Epidermal melanocyte (primary cell): ENCODE measurements around the gene GSTM2.

Source experiments
- DNase-seq: peaks from one replicate; pipeline ENCODE4 v3.0.0; 2011; ENCODE audit warnings: low spot score; ENCODE audit not compliant: insufficient read length

GSTM2 gene

GRCh38 chr1:109629372-109630030 is 38.4 kb upstream of the GSTM2 start:
- no peak for DNase-seq

DNA sequence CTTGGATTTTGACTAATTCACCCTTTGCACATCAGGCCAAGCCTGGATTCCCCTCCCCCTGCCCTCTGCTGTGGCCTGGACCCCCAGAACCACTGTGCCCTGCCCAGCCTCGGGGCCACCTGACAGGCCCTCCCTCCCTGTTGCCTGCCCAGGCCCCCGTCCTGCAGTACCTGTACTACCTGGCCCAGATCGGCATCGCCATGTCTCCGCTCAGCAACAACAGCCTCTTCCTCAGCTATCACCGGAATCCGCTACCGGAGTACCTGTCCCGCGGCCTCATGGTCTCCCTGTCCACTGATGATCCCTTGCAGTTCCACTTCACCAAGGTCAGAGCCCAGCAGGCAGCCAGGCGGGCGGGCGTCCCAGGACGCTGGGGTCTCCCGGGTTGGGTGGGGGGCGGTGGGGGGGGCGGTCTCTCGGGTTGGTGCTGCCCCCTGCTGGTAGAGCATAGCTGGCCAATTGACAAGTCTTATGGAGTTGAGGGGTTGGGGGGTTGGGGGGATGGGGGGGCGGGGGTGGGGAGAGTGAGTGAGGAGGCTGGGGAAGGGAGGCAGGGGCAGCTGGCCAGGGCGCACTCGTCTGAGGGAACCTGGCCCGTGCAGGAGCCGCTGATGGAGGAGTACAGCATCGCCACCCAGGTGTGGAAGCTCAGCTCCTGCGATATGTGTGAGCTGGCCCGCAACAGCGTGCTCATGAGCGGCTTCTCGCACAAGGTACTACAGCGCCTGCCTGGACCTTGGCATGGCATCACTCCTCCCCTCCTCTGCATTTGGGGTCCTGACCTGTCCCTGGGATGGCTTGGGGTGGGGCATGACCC is 37.6 kb upstream of the GSTM2 start:
- no peak for DNase-seq

DNA sequence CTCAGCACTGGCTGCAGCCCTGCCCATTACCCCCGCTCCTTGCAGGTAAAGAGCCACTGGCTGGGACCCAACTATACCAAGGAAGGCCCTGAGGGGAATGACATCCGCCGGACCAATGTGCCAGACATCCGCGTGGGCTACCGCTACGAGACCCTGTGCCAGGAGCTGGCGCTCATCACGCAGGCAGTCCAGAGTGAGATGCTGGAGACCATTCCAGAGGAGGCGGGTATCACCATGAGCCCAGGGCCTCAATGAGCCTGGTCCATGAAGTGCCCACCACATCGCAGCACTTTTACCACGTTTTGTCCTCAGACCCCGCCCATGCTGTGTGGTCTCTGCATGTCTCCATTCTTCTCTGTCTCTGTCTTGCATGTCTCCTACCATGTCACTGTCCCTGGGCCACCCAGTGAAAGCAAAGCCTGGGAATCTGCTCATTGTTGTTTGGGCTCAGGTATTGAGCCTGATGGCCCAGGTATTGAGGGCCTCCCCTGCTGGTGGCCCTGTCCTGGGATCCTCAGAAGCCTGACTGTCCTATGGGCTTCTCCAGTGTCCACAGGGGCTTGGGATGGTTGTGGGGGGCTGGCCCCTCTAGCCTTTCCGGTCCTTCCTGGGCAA is 36.9 kb upstream of the GSTM2 start:
- DNase-seq = no peak

GRCh38 chr1:109631513-109632505 is 36.0 kb upstream of the GSTM2 start:
- no peak for DNase-seq

- DNase-seq = no peak
Measured at GRCh38 chr1:109632671-109633346, 35.0 kb upstream of the GSTM2 start.

DNA sequence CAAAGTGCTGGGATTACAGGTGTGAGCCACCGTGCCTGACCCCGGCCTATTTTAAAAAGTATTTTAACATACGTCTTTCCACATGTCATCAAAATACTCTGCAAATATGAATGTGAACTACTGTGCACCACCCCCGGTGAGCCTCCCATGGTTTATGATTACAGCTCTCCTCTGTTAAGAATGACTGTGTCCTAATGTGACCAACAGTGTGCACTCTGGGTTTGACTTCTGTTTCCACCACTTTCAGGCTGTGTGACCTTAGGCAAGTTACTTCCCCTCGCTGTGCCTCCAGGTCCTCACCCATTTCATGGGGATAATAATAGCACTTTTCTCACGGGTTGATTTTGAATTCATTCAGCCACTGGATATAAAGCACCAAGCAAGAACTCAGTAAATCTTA is 33.6 kb upstream of the GSTM2 start:
- no peak for DNase-seq

- DNase-seq = no peak
Measured at GRCh38 chr1:109634771-109635750, 32.8 kb upstream of the GSTM2 start.

DNA sequence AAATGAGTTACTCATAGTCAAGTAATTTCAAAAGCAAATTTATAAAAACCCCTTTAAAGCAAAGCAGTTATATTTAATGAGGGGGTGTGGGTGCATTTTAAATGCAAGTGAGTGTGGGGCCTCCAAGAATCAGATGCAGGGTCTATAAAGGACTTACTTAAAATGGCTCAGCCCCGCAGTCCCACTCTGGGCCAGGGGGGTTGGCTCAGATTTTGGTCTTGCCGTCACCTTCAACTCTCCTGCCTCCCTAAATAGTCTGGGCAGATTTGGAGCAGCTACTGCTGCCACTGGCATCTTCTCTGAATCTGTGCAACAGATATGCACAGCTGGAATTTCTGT is 32.0 kb upstream of the GSTM2 start:
- DNase-seq = no peak

DNA sequence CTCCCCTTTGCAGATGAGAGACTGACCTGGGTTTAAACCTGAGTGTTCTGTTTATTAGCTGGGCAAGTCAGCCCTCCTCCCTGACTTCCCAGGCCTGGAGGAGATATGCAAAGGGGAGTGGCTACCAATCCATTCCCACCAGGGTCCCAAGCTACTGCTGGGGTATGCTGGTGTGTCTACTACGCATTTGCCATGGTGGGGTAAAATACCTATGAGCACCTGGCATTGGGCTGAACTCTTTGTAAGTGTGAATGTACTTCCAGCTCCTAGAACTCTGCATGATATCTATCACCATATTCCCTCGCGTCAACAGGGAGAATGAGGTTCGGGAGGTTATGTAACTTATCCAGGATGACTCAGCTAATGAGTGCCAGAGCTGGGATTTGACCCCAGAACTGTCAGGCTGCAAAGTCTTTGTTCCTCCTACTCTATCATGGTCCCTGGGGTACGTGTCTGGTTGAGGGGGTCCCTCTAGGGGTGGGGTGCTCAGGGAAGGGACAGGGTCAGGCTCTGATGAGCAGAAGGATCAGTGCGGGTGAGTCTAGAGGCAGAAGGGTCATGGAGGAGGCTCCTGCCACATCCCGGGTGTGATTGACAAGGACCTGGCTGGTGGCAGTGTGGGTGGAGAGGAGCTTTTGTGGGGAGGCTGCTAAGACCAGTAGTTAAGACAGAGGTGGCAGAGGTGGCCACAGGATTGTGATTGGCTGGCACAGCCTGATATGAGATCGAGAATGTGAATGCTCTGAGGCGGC is 31.5 kb upstream of the GSTM2 start:
- DNase-seq = no peak

GRCh38 chr1:109637446-109637845 is 30.4 kb upstream of the GSTM2 start:
- DNase-seq = no peak

DNA sequence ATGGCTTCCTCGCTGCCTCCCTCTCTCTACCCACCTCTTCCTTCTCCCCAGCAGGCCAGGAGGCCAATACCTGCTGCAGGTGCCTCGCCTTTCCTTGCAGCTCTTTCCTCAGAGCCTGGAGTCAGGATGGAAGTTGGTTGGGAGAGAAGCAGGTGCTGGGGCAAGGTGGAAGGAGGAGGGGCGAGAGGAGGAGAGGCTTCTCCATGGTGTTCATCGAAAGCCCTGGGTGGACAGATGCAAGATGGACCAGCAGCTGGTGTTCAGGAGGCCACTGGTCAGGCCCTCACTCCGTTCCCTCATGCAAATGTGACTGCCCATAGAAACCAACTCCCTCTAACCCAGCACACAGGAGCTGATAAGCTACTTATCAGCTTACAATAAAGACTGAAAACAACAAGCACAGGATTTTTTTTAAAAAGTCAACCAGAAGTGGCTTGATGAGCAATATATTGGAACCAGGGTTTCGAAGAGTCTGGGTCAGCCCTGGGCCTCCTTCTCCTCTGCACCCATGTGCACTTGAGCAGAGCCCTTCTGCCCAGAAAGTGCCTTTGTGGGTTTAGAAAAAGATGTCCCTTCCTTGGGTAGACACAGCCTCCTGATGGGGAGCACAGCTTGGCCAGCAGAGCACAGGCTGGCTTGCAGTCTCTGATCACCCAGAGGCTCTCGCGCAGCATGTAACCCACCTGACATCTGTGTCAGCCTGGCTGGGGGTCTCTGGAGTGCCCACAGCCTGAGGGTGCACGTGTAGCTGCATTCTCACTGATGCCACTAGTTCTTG is 28.6 kb upstream of the GSTM2 start:
- no peak for DNase-seq

DNA sequence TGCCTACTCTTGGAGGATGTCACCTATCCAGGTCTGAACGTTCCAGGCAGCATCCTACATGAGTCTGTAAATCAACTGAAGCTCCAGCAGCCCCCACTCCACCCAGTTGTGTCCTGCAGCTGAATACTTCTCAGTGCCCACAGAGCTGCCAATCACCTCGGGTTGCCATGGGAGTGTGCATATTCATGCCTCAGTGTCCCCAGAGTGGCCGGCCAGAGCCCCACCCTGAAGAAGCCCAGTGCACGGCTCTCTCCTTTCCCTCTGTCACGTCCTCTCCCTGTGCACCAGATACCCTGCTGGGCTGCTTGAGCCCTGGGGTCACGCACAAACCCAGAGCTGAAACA is 28.0 kb upstream of the GSTM2 start:
- no peak for DNase-seq

GRCh38 chr1:109640285-109640865 is 27.5 kb upstream of the GSTM2 start:
- DNase-seq = no peak

DNA sequence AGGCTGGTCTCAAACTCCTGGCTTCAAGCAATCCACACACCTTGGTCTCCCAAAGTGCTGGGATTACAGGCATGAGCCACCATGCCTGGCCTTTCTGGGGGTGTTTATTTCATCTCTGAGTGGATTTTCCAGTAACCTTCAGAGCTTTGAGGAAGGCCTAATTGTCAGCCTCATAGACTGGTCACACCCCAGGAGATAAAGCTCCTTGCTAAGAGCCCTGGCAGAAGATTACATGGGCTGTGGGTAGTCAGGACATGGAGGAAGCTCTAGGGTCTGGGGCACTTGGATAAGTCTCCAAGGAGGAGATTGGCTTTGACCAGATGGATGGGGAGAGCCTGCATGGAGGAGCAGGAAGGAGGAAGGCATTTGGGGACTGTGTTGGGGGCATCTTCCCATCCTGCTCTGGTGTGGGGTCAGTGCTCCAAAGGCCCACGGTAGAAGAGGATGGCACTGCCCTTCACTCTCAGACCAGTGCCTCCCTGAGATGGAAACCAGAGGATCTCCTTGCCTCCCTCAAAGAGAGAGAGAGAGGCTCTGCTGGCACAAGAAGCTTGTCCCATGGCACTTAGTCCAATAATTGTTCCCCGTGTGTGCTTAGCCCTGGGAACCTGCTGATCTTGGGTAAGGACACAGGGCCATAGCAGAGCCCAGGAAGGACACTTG is 26.6 kb upstream of the GSTM2 start:
- no peak for DNase-seq

- no peak for DNase-seq
Measured at GRCh38 chr1:109641861-109642260, 26.0 kb upstream of the GSTM2 start.

- DNase-seq = no peak
Measured at GRCh38 chr1:109642626-109643025, 25.2 kb upstream of the GSTM2 start.
